BLaER1 (cell line): ENCODE measurements around the gene EPAS1.

Source experiments
- H3K27ac ChIP-seq: shearing (Covaris generic); formaldehyde crosslinking; 2 replicates; pipeline ENCODE4 v1.8.1; 2022
- H3K27me3 ChIP-seq: shearing (Covaris generic); formaldehyde crosslinking; 2 replicates; pipeline ENCODE4 v1.8.1; 2022
- H3K36me3 ChIP-seq: shearing (Covaris generic); formaldehyde crosslinking; 2 replicates; pipeline ENCODE4 v1.8.1; 2022
- H3K4me1 ChIP-seq: shearing (Covaris generic); formaldehyde crosslinking; 2 replicates; pipeline ENCODE4 v1.8.1; 2022
- H3K4me2 ChIP-seq: shearing (Covaris generic); formaldehyde crosslinking; 2 replicates; pipeline ENCODE4 v1.8.1; 2022
- H3K4me3 ChIP-seq: shearing (Covaris generic); formaldehyde crosslinking; 2 replicates; pipeline ENCODE4 v1.8.1; 2022
- H3K9ac ChIP-seq: shearing (Covaris generic); formaldehyde crosslinking; 2 replicates; pipeline ENCODE4 v1.8.1; 2022
- H3K9me3 ChIP-seq: shearing (Covaris generic); formaldehyde crosslinking; 2 replicates; pipeline ENCODE4 v1.8.1; 2022
- H4K20me1 ChIP-seq: shearing (Covaris generic); formaldehyde crosslinking; 2 replicates; pipeline ENCODE4 v1.8.1; 2022
- Cebpa-rat ChIP-seq: shearing (Covaris generic); IDR thresholded peaks from 2 replicates; pipeline ENCODE4 v1.8.1; 2022

EPAS1 gene

GRCh38 chr2:46296840-46297545 is at the start of gene EPAS1:
Gene EPAS1 (plus strand): TSS chr2:46297407. CDS start chr2:46297912, 505 bp downstream.
- Histone ChIP-seq H3K27me3 (peaks cover 68% of the 10 kb centered on the region), H3K4me1 (peaks cover 36% of the 10 kb centered on the region), H3K27ac (no peak within 1 kb of the TSS), H3K9ac (peak within 1 kb of the TSS; percentile 71), H3K36me3 (no peaks in the 10 kb centered on the region), H3K4me2 (peak within 1 kb of the TSS; percentile 99), H3K4me3 (peak within 1 kb of the TSS; percentile 74), H3K9me3 (no peaks in the 10 kb centered on the region), H4K20me1 (peaks cover 45% of the 10 kb centered on the region)
- no peak for TF ChIP-seq Cebpa-rat

- H3K4me1 ChIP-seq: peaks cover 6% of the 10 kb centered on the region; the same call in 1 of the 2 replicates
- peaks cover 14% of the 10 kb centered on the region for H3K9me3 ChIP-seq
Observed at GRCh38 chr2:46248171-46248570, 49.0 kb upstream of the EPAS1 start.

DNA sequence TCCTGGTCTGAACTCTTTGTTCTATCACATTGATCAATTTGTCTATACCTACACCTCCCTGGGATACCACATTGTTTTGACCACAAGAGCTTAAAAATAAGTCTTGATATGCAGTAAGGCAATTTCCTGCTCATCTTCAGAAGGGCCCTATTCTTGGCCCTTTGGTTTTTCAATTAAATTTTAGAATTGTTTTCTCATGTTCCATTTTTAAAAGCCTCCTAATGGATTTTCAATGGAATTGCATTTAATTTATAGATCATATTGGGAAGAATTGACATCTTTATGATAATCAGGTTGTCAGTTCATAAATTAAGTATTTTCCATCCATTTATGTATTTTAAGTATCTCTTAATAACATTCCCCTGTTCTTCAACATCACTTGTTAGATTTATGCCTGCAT is 47.6 kb upstream of the EPAS1 start:
- H3K9me3 ChIP-seq: peaks cover 14% of the 10 kb centered on the region
- peaks cover 6% of the 10 kb centered on the region; the same call in 1 of the 2 replicates for H3K4me1 ChIP-seq
- no peaks in the 10 kb centered on the region for H3K27me3 ChIP-seq
- TF ChIP-seq Cebpa-rat: no peak
- no peak overlapping the region for H3K4me3 ChIP-seq
- no peaks in the 10 kb centered on the region for H4K20me1 ChIP-seq
- no peak overlapping the region for H3K9ac ChIP-seq
- no peaks in the 10 kb centered on the region for H3K36me3 ChIP-seq
- H3K27ac ChIP-seq: no peak overlapping the region
- no peak overlapping the region for H3K4me2 ChIP-seq

More at GRCh38 chr2:46248171-46248570, 49.0 kb upstream of the EPAS1 start:
- Histone ChIP-seq H3K4me2 (no peak overlapping the region), H3K27ac (no peak overlapping the region), H3K36me3 (no peaks in the 10 kb centered on the region), H3K9ac (no peak overlapping the region), H4K20me1 (no peaks in the 10 kb centered on the region), H3K4me3 (no peak overlapping the region), H3K27me3 (no peaks in the 10 kb centered on the region)
- no peak for TF ChIP-seq Cebpa-rat

- H3K4me3 ChIP-seq: no peak overlapping the region
- no peak overlapping the region for H3K9ac ChIP-seq
- 0 out of 2 replicates have a peak, but pooled peaks cover 6% of the 10 kb centered on the region for H3K4me1 ChIP-seq
- TF ChIP-seq Cebpa-rat: no peak
- H4K20me1 ChIP-seq: no peaks in the 10 kb centered on the region
- H3K9me3 ChIP-seq: no peaks in the 10 kb centered on the region
- no peaks in the 10 kb centered on the region for H3K36me3 ChIP-seq
- H3K4me2 ChIP-seq: no peak overlapping the region
- no peaks in the 10 kb centered on the region for H3K27me3 ChIP-seq
- no peak overlapping the region for H3K27ac ChIP-seq
Observed at GRCh38 chr2:46252891-46253659, 44.1 kb upstream of the EPAS1 start.

GRCh38 chr2:46254474-46254873 is 42.7 kb upstream of the EPAS1 start:
- no peak overlapping the region for H3K27ac ChIP-seq
- no peaks in the 10 kb centered on the region for H3K9me3 ChIP-seq
- no peak overlapping the region for H3K9ac ChIP-seq
- H3K27me3 ChIP-seq: no peaks in the 10 kb centered on the region
- no peak for TF ChIP-seq Cebpa-rat
- no peaks in the 10 kb centered on the region for H3K36me3 ChIP-seq
- H3K4me1 ChIP-seq: peaks cover 11% of the 10 kb centered on the region
- H4K20me1 ChIP-seq: no peaks in the 10 kb centered on the region
- no peak overlapping the region for H3K4me3 ChIP-seq
- H3K4me2 ChIP-seq: no peak overlapping the region

- no peaks in the 10 kb centered on the region for H4K20me1 ChIP-seq
- TF ChIP-seq Cebpa-rat: no peak
- no peaks in the 10 kb centered on the region for H3K9me3 ChIP-seq
- H3K9ac ChIP-seq: no peak overlapping the region
- H3K27me3 ChIP-seq: no peaks in the 10 kb centered on the region
- H3K4me2 ChIP-seq: no peak overlapping the region
- no peak overlapping the region for H3K4me3 ChIP-seq
- no peaks in the 10 kb centered on the region for H3K36me3 ChIP-seq
- H3K27ac ChIP-seq: no peak overlapping the region
- H3K4me1 ChIP-seq: peaks cover 14% of the 10 kb centered on the region
Observed at GRCh38 chr2:46256563-46257142, 40.6 kb upstream of the EPAS1 start.

DNA sequence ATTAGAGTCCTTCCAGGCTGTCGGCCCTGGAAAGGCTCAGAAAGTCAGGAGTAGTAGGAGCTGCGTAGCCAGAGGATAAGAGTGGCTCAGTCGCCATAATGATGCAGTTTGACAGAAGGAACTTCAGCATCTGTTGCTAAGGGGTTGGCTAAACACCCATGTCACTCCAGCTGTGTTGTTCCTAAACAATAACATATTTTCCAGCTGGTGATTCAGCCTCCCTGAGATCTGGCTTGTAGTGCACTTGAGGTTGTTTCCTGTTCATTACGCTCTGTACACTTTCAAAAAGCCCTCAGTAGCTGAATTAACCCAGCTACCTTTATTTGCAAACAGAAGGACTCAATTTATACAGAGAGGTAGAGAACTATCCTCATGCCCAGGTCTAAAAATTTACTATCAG is 39.7 kb upstream of the EPAS1 start:
- H3K9me3 ChIP-seq: no peaks in the 10 kb centered on the region
- H3K27me3 ChIP-seq: no peaks in the 10 kb centered on the region
- H3K27ac ChIP-seq: no peak overlapping the region
- no peak overlapping the region for H3K4me3 ChIP-seq
- TF ChIP-seq Cebpa-rat: no peak
- peaks cover 14% of the 10 kb centered on the region for H3K4me1 ChIP-seq
- H3K4me2 ChIP-seq: no peak overlapping the region
- H4K20me1 ChIP-seq: no peaks in the 10 kb centered on the region
- no peaks in the 10 kb centered on the region for H3K36me3 ChIP-seq
- no peak overlapping the region for H3K9ac ChIP-seq

DNA sequence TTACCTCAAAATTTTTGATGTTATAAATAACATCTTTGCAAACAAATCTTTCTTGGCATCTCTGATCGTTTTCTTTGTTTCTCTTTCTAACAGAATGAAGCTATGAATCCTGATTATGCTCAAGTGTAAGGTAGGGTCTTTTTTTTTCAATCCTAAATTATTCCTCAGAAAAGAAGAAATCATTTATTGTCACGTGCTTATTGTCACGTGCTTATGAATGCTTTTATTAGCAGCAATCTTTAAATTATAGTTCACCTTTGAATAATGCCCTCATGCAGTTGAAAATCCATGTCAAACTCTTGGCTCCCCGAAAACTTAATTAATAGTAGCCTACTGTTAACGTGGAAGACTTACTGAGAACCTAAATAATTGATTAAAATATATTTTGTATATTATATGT is 39.2 kb upstream of the EPAS1 start:
- no peaks in the 10 kb centered on the region for H3K36me3 ChIP-seq
- H3K4me1 ChIP-seq: peaks cover 14% of the 10 kb centered on the region
- H3K27ac ChIP-seq: no peak overlapping the region
- no peak overlapping the region for H3K9ac ChIP-seq
- TF ChIP-seq Cebpa-rat: no peak
- H4K20me1 ChIP-seq: no peaks in the 10 kb centered on the region
- no peaks in the 10 kb centered on the region for H3K9me3 ChIP-seq
- H3K4me2 ChIP-seq: no peak overlapping the region
- H3K4me3 ChIP-seq: no peak overlapping the region
- H3K27me3 ChIP-seq: no peaks in the 10 kb centered on the region

GRCh38 chr2:46258937-46259776 is 38.0 kb upstream of the EPAS1 start:
- Histone ChIP-seq H3K4me1 (peaks cover 14% of the 10 kb centered on the region), H3K27me3 (no peaks in the 10 kb centered on the region), H3K36me3 (no peaks in the 10 kb centered on the region), H3K4me3 (no peak overlapping the region), H4K20me1 (no peaks in the 10 kb centered on the region), H3K9me3 (no peaks in the 10 kb centered on the region), H3K27ac (no peak overlapping the region), H3K9ac (no peak overlapping the region), H3K4me2 (no peak overlapping the region)
- TF ChIP-seq Cebpa-rat: no peak
